ENCODE results near the gene PFDN1. TPM values are rescaled to one million over a fixed set of nuclear protein-coding genes. Genes with fewer than 3 reads are reported as not detected.

Gene PFDN1
- total and polyA plus RNA-seq, 10 of the 15 experiments (the other 5 are each of a cell fraction or from before 2014, with no cell fraction given) = 62.9 to 193 (median 102) TPM

- FAIRE-seq (no peak), ATAC-seq (no peak), DNase-seq (ENCODE audit: low read depth, low spot score) (no peak)
- in situ Hi-C loops (cut with MboI) = no loop called here
- Histone ChIP-seq H3K4me3 (no peak overlapping the region), H3K79me2 (ENCODE audit: control insufficient read depth, insufficient read depth, low read length) (no peaks in the 10 kb centered on the region), H2AFZ (ENCODE audit: control insufficient read depth, low read depth, low read length) (no peak overlapping the region), H3K27me3 (replicated peaks in 1 of 2; ENCODE audit: control insufficient read depth in 2 of 2, insufficient read depth in 2 of 2, low read length in 1 of 2) (no peaks in the 10 kb centered on the region), H3K4me2 (ENCODE audit: control insufficient read depth, insufficient read depth) (no peak overlapping the region), H3K9me3 (replicated peaks; ENCODE audit: control insufficient read depth, insufficient read depth, low read length) (no peaks in the 10 kb centered on the region), H3K27ac (ENCODE audit: control insufficient read depth, insufficient read depth) (no peak overlapping the region), H3K4me1 (ENCODE audit: control insufficient read depth, insufficient read depth, low read length) (no peaks in the 10 kb centered on the region), H4K20me1 (ENCODE audit: control insufficient read depth, insufficient read depth) (no peaks in the 10 kb centered on the region), H3K9ac (ENCODE audit: control insufficient read depth, insufficient read depth, low read length) (no peak overlapping the region), H3K36me3 (ENCODE audit: control insufficient read depth in 2 of 2, insufficient read depth in 2 of 2, low read length in 1 of 2) (no peaks in the 10 kb centered on the region)
- SMC1A ChIA-PET (ENCODE audit: uncharacterized antibody, unreplicated experiment) = no interaction called here
- CTCF ChIA-PET = interaction anchor here (1.1 to 1.3 kb wide), 2 partner anchors 34 to 50 kb away, joined by 3 read pairs; no protein-coding TSS in a partner anchor
- BruUV-seq (replicated peaks) = no TSS peak
- RAD21 ChIA-PET (ENCODE audit: unreplicated experiment) = no interaction called here
- POLR2A ChIA-PET = no interaction called here
- 69% methylated on average over 7 of the region's 7 CpGs for WGBS (ENCODE audit: insufficient coverage, insufficient replicate concordance, low lambda C conversion rate, missing lambda C conversion rate)
- intact Hi-C loops (cut with micrococcal nuclease; ENCODE audit: unreplicated experiment) = no loop called here
- no peak for TF ChIP-seq IKZF1 (conservative IDR thresholded peaks at IDR 0.05)
- TF ChIP-seq NR2C2 (IDR thresholded peaks at IDR 0.05; ENCODE audit: borderline replicate concordance, control insufficient read depth, insufficient read length, low read depth) = no peak
- TF ChIP-seq KAT2A (conservative IDR thresholded peaks at IDR 0.05; ENCODE audit: control insufficient read depth, low read depth, low read length) = no peak
- no peak for TF ChIP-seq USF2 (IDR thresholded peaks at IDR 0.05; ENCODE audit: borderline replicate concordance, low read depth, low read length)
- TF ChIP-seq PML (IDR thresholded peaks at IDR 0.05; ENCODE audit: low read length) = no peak
- no peak for TF ChIP-seq ZNF687 (IDR thresholded peaks at IDR 0.05)
- TF ChIP-seq ZNF274 (IDR thresholded peaks at IDR 0.05; ENCODE audit: insufficient read depth, insufficient read length) = no peak
- TF ChIP-seq TARDBP (IDR thresholded peaks at IDR 0.05; ENCODE audit: borderline replicate concordance) = no peak
- TF ChIP-seq YBX1 (IDR thresholded peaks at IDR 0.05) = no peak
- TF ChIP-seq NR2C1 (IDR thresholded peaks at IDR 0.05) = no peak
- TF ChIP-seq FOXM1 (IDR thresholded peaks at IDR 0.05; ENCODE audit: low read depth, low read length) = no peak
- no peak for TF ChIP-seq STAT1 (conservative IDR thresholded peaks at IDR 0.05)
Observed at GRCh38 chr5:140312791-140313189, 9.9 kb upstream of the PFDN1 start.
